Stomach (tissue), 9 donors: Measurements from ENCODE around the gene DAB1. TPM values are rescaled to one million over a fixed set of nuclear protein-coding genes. Genes with fewer than 3 reads are reported as not detected.

Experiments
- DNase-seq, 2 donors: peaks; one replicate each; pipeline versions ENCODE4 v3.0.0 to v3.0.0-alpha.2; 2013 to 2019
- H3K27ac ChIP-seq, 5 donors: fragments of 200-600 bp in 4 of 5; sonication (generic) in 4 of 5; one replicate each; pipeline ENCODE4 v1.5.1; 2013 to 2019; ENCODE audit warnings: mild to moderate bottlenecking in 1 of 5, moderate library complexity in 1 of 5
- H3K27me3 ChIP-seq, 3 donors: fragments of 200-600 bp; sonication (generic); one replicate each; pipeline ENCODE4 v1.5.1; 2017 to 2019; ENCODE audit warnings: mixed run types in 1 of 3
- H3K36me3 ChIP-seq, 4 donors: fragments of 200-600 bp; sonication (generic); 1 replicate in 3 of 4; 2 replicates in 1 of 4; pipeline ENCODE4 v1.5.1; 2016 to 2019
- H3K4me1 ChIP-seq, 4 donors: fragments of 200-600 bp; sonication (generic); one replicate each; pipeline ENCODE4 v1.5.1; 2016 to 2019
- H3K4me3 ChIP-seq, 4 donors: fragments of 200-600 bp; sonication (generic) in 3 of 4; one replicate each; pipeline ENCODE4 v1.5.1; 2016 to 2019; ENCODE audit warnings: mild to moderate bottlenecking in 1 of 4
- H3K9me3 ChIP-seq, 4 donors: fragments of 200-600 bp; sonication (generic); one replicate each; pipeline ENCODE4 v1.5.1; 2016 to 2019
- EP300 ChIP-seq: sonication (generic); formaldehyde crosslinking; IDR thresholded peaks from one replicate; pipeline ENCODE4 v1.6.1; 2017; ENCODE audit warnings: antibody characterized with exemption
- POLR2A ChIP-seq, 4 donors: fragments of 450-650 bp; IDR thresholded peaks; one replicate each; pipeline ENCODE4 v1.6.1; 2016; ENCODE audit warnings: antibody characterized with exemption in 4 of 4, control low read depth in 2 of 4, mild to moderate bottlenecking in 1 of 4, moderate library complexity in 1 of 4
- POLR2AphosphoS5 ChIP-seq, 3 donors: sonication (generic); formaldehyde crosslinking; IDR thresholded peaks; one replicate each; pipeline ENCODE4 v1.6.1; 2016; ENCODE audit warnings: antibody characterized with exemption in 3 of 3
- WGBS, 5 donors: extraction: QIAGEN DNeasy Blood & Tissue Kit in 3 of 5; methylation state at CpG; one replicate each; pipeline versions ENCODE4 v1.1.5 to v1.1.7; 2013 to 2018; 5-methylcytosine and 5-hydroxymethylcytosine counted together
- intact Hi-C: fragments of 100-400 bp; cut with DNase I; formaldehyde crosslinking; loops from one replicate; pipeline ENCODE4 v1.15.1; 2023; ENCODE audit warnings: low total_unique reads
- polyA plus RNA-seq, 3 donors: library from polyadenylated mRNA; stranded (reverse); fragments of 200-250 nt; gene quantifications; one replicate each; pipeline ENCODE4 v1.2.3, GENCODE V29; 2013
- total RNA-seq, 5 donors: library from RNA; depleted of rRNA; stranded (reverse); fragments of >200 nt; gene quantifications; one replicate each; pipeline versions ENCODE4 v1.1.0 to v1.2.3, GENCODE V29; 2014 to 2016
- TF ChIP-seq, protein P1 (sequence below), 7 experiments: fragments of 450-650 bp in 4 of 7; fragments of 200-600 bp in 3 of 7; sonication (generic) in 3 of 7; IDR thresholded peaks; one replicate each; pipeline ENCODE4 v1.5.1; 2016 to 2019; ENCODE audit warnings: antibody characterized with exemption in 7 of 7, control low read depth in 2 of 7, mild to moderate bottlenecking in 1 of 7
- donor health status: healthy with polysubstance abuse.
- donor health status: Bipolar disorder and iron deficiency.
- donor health status: healthy.

Gene DAB1
- total and polyA plus RNA-seq, 8 donors = under 0.01 to 3.5 (median 0.61) TPM; not detected in 1

DNA sequence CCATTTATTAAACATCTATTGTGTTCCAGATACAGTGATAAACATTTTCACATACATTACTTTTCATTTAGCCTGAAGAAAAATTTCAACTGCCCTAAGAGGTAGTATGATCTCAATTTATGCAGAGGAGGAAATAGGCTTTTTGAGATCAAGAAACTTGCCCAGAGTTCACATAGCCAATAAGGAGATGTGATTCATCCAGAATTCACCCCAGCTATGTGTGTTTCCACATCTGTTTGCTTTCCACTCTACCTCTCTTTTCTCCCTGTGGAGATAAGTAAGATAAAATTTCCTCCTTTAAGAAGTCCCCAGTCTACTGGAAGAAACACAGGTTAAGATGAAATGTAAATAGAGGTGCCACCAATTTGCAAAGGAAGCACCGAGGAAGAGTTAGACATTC is 258.3 kb downstream of the DAB1 start:
- H3K4me3 ChIP-seq = no peak overlapping the region
- H3K36me3 ChIP-seq = no peaks in the 10 kb centered on the region
- H3K4me1 ChIP-seq = no peaks in the 10 kb centered on the region
- H3K27me3 ChIP-seq = no peaks in the 10 kb centered on the region
- no peak for TF ChIP-seq POLR2AphosphoS5 (IDR thresholded peaks at IDR 0.05)
- 25 to 29% (median 26%) methylated on average over 1 of the region's 1 CpG for WGBS, 5 donors
- intact Hi-C loops = no loop called here
- H3K9me3 ChIP-seq = no peaks in the 10 kb centered on the region
- H3K27ac ChIP-seq = no peak overlapping the region
- no peak for DNase-seq

DNA sequence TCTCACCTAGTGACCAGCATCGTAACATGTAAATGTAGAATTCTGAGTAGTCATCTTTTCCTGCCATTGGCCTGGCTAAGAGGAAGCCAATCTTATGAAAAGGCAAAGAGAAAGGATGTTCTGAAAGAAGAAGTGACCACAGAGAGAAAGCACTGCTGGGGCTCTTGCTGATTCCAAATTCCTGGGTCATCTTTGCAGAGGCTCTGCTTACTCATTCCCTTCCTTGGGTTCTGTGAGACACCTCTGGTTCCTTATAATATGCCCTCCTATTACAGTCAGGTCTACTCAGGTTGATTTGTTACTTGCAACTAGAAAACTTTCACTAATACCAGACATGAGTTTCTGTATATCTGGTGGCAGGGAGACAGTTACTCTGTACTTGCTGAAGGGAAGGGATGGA is 259.3 kb downstream of the DAB1 start:
- DNase-seq = no peak
- Histone ChIP-seq H3K4me1 (no peaks in the 10 kb centered on the region), H3K36me3 (no peaks in the 10 kb centered on the region), H3K9me3 (no peaks in the 10 kb centered on the region), H3K27ac (no peak overlapping the region), H3K27me3 (no peaks in the 10 kb centered on the region), H3K4me3 (no peak overlapping the region)
- TF ChIP-seq POLR2AphosphoS5 (IDR thresholded peaks at IDR 0.05) (no peak), EP300 (no peak), POLR2A (IDR thresholded peaks at IDR 0.05) (no peak)
- TF ChIP-seq, protein P1, sequence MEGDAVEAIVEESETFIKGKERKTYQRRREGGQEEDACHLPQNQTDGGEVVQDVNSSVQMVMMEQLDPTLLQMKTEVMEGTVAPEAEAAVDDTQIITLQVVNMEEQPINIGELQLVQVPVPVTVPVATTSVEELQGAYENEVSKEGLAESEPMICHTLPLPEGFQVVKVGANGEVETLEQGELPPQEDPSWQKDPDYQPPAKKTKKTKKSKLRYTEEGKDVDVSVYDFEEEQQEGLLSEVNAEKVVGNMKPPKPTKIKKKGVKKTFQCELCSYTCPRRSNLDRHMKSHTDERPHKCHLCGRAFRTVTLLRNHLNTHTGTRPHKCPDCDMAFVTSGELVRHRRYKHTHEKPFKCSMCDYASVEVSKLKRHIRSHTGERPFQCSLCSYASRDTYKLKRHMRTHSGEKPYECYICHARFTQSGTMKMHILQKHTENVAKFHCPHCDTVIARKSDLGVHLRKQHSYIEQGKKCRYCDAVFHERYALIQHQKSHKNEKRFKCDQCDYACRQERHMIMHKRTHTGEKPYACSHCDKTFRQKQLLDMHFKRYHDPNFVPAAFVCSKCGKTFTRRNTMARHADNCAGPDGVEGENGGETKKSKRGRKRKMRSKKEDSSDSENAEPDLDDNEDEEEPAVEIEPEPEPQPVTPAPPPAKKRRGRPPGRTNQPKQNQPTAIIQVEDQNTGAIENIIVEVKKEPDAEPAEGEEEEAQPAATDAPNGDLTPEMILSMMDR (IDR thresholded peaks at IDR 0.05) = no peak
- WGBS, 5 donors = 60 to 100% (median 95%) methylated on average over 1 of the region's 1 CpG
- intact Hi-C loops = no loop called here

DNA sequence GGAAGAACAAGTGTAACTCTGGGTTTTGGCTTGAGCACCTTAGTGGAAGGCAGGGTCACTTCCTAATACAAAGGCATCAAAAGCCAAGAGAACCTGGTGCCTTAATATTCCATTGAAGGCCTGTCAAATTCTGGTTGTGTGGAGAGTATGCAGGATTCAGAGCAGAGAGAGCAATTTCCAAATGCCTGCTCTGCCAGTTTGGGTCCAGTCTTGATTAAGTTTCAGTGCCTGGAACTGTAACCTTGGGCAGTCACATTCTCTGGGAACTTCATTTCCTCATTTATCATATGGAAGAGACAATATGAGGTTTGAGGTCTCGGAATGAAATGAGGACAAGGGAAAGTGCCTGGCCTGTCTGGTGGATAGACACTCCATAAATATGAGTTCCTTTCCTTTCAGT is 260.1 kb downstream of the DAB1 start:
- Histone ChIP-seq H3K27ac (no peak overlapping the region), H3K4me3 (no peak overlapping the region), H3K4me1 (no peaks in the 10 kb centered on the region), H3K36me3 (no peaks in the 10 kb centered on the region), H3K9me3 (no peaks in the 10 kb centered on the region), H3K27me3 (no peaks in the 10 kb centered on the region)
- DNase-seq = no peak
- intact Hi-C loops = no loop called here
- no peak for TF ChIP-seq POLR2A (IDR thresholded peaks at IDR 0.05)
- TF ChIP-seq POLR2AphosphoS5 (IDR thresholded peaks at IDR 0.05) = no peak
- TF ChIP-seq, protein P1 (IDR thresholded peaks at IDR 0.05) = no peak
- no peak for TF ChIP-seq EP300
- WGBS, 5 donors = 70 to 92% (median 81%) methylated on average over 1 of the region's 1 CpG

DNA sequence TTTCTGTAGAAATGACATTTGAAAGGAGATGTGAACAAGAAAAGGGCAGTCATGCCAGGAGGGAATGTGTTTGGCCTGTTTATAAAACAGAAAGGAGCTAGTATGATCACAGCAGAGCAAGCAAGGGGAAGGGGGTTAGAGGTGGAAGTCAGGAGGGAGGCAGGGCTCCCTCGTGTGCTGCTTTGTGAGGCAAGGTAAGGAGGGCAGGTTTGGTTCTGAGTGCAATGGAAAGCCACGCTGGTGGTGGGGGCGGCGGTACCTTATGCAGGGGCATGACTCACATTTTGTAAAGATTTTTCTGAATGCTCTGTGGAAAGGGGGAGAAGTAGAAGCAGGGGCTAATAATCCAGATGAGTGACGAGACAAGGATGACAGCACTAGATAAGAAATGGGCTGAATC is 260.5 kb downstream of the DAB1 start:
- peak in 1 of 2 donors; percentile 4 for DNase-seq
- WGBS, 5 donors = 50 to 77% (median 75%) methylated on average over 5 of the region's 5 CpGs
- Histone ChIP-seq H3K36me3 (no peaks in the 10 kb centered on the region), H3K27ac (no peak overlapping the region), H3K9me3 (no peaks in the 10 kb centered on the region), H3K4me1 (no peaks in the 10 kb centered on the region), H3K4me3 (no peak overlapping the region), H3K27me3 (no peaks in the 10 kb centered on the region)
- no peak for TF ChIP-seq EP300
- no peak for TF ChIP-seq POLR2A (IDR thresholded peaks at IDR 0.05)
- TF ChIP-seq, protein P1 (IDR thresholded peaks at IDR 0.05) = no peak
- no peak for TF ChIP-seq POLR2AphosphoS5 (IDR thresholded peaks at IDR 0.05)
- intact Hi-C loops = no loop called here

DNA sequence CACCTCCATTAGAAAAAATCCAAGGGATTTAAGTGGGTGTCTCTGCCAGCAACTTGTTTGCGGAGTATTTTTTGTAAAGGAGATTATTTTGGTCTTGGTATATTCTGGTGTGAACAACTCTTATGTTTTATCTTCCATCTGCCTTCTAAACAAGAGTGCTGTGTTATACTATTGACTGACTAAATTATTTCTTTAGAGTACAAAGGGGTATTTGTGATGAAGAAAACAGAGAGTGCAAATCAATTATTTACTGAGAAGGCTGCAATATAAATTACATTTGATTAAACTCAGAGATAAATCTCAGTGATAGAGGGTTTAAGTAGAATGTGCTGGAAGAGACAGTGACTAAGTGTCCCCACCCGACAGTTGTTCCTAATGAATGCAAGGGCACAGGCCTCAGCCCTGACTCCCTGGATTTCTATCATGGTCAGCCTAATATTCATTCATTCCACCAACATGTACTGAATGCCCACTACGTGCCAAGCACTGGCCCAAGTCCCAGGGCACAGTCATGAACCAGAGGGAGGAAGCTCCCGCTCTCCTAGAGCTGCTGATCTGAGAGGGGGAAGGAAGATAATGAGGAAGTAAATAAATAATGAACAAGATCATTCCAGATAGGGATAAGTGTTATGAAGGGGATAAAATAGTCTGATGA is 261.1 kb downstream of the DAB1 start:
- intact Hi-C loops = no loop called here

More for the DNA sequence above, 261.1 kb downstream of the DAB1 start:
- Histone ChIP-seq H3K27me3 (no peaks in the 10 kb centered on the region), H3K36me3 (no peaks in the 10 kb centered on the region), H3K9me3 (no peaks in the 10 kb centered on the region), H3K4me3 (no peak overlapping the region), H3K27ac (no peak overlapping the region), H3K4me1 (no peaks in the 10 kb centered on the region)
- DNase-seq = peak in 1 of 2 donors; percentile 11
- TF ChIP-seq, protein P1 (IDR thresholded peaks at IDR 0.05) = no peak
- no peak for TF ChIP-seq POLR2A (IDR thresholded peaks at IDR 0.05)
- no peak for TF ChIP-seq POLR2AphosphoS5 (IDR thresholded peaks at IDR 0.05)
- TF ChIP-seq EP300 = no peak
- 71 to 81% (median 76%) methylated on average over 4 of the region's 4 CpGs for WGBS, 5 donors
